Heart right ventricle (tissue), 16 donors: ENCODE results near the gene IGFN1. TPM values are rescaled to one million over a fixed set of nuclear protein-coding genes. Genes with fewer than 3 reads are reported as not detected.
A peak's percentile ranks its signal among the peaks of the same experiment; 100 is the strongest.

Experiments used
- ATAC-seq, 8 donors: fragments of 200-7000 bp; cut with Tn5 transposase; one replicate each; pipeline ENCODE4 v1.9.1; 2020; ENCODE audit warnings: mild to moderate bottlenecking in 8 of 8, moderate library complexity in 8 of 8, moderate number of reproducible peaks in 1 of 8
- DNase-seq, 2 donors: peaks; one replicate each; pipeline ENCODE4 v3.0.0-alpha.2; 2020
- H3K27ac ChIP-seq, 10 donors: fragments of 200-600 bp; sonication (generic) in 2 of 10; one replicate each; pipeline versions ENCODE4 v1.5.0 to v1.8.0; 2020 to 2022; ENCODE audit warnings: mild to moderate bottlenecking in 3 of 10
- H3K27me3 ChIP-seq, 7 donors: fragments of 200-600 bp; one replicate each; pipeline ENCODE4 v1.8.0; 2021 to 2022; ENCODE audit warnings: mild to moderate bottlenecking in 2 of 7
- H3K36me3 ChIP-seq, 9 donors: fragments of 200-600 bp; sonication (generic) in 1 of 9; one replicate each; pipeline versions ENCODE4 v1.5.0 to v1.8.0; 2020 to 2022; ENCODE audit warnings: mild to moderate bottlenecking in 2 of 9
- H3K4me1 ChIP-seq, 9 donors: fragments of 200-600 bp; sonication (generic) in 1 of 9; one replicate each; pipeline versions ENCODE4 v1.5.0 to v1.8.0; 2020 to 2022; ENCODE audit warnings: mild to moderate bottlenecking in 4 of 9
- H3K4me3 ChIP-seq, 10 donors: fragments of 200-600 bp; sonication (generic) in 2 of 10; one replicate each; pipeline versions ENCODE4 v1.5.0 to v1.8.0; 2020 to 2022; ENCODE audit warnings: mild to moderate bottlenecking in 7 of 10, moderate library complexity in 2 of 10
- H3K9me3 ChIP-seq, 11 donors: fragments of 200-600 bp in 10 of 11; sonication (generic) in 2 of 11; one replicate each; pipeline versions ENCODE4 v1.5.0 to v1.8.0; 2013 to 2022; ENCODE audit warnings: mild to moderate bottlenecking in 2 of 11, control low read depth in 1 of 11, moderate library complexity in 1 of 11
- WGBS, 2 donors: extraction: QIAGEN DNeasy Blood & Tissue Kit; methylation state at CpG; one replicate each; pipeline ENCODE4 v1.1.7; 2013; ENCODE audit warnings: inconsistent platforms in 1 of 2; 5-methylcytosine and 5-hydroxymethylcytosine counted together
- intact Hi-C, 10 donors: fragments of 100-400 bp; cut with DNase I; formaldehyde crosslinking; loops; one replicate each; pipeline versions ENCODE4 v1.11.1 to v1.14.2; 2022
- polyA plus RNA-seq, 2 donors: library from polyadenylated mRNA; stranded (reverse); fragments of 200-250 nt; gene quantifications; one replicate each; pipeline ENCODE4 v1.2.3, GENCODE V29; 2013
- total RNA-seq, 10 donors: library from RNA; stranded (reverse); fragmentation: NEBNext Ultra II Directional in 3 of 10; extraction: Animal tissue kit (Norgen Biotek cat#: 25700) in 3 of 10; gene quantifications; one replicate each; pipeline versions ENCODE4 v1.2.1 to v1.2.4, GENCODE V29; 2021 to 2023
- TF ChIP-seq, protein P1 (sequence below), 9 donors: fragments of 200-600 bp; sonication (generic) in 2 of 9; IDR thresholded peaks; one replicate each; pipeline versions ENCODE4 v1.5.0 to v1.8.0; 2021 to 2022; ENCODE audit warnings: antibody characterized with exemption in 9 of 9, mild to moderate bottlenecking in 5 of 9, moderate library complexity in 1 of 9
- donor health status: Arrhythmogenic right ventricular cardiomyopathy.
- donor health status: ischemic (EF 13 %, LVEDD 7.1; RV severe dilation, severe dysfunction).
- donor health status: healthy with polysubstance abuse.
- donor health status: DM: no; HTN: yes; CAD: no.
- donor health status: DM: no; HTN: no; CAD: no.
- donor health status: ischemic (EF 25% LVEDD 6.9; RV normal size, moderate dysfunction).
- donor health status: ischemic (EF 25% LVEDD 5.7; RV mildly dilated, moderate dysfunction).
- donor health status: healthy.
- donor health status: DM: yes; HTN: yes; CAD: no.
- donor health status: Ischemic cardiomyopathy.
- donor health status: ischemic (EF 35%, LVEDD 5.7; RV mildly dilated, moderate dysfunction).
- donor health status: nonischemic (EF 11% LVEDD 7.7; RV severe dilation, severe dysfunction).
- donor health status: DM: yes; HTN: yes; CAD: no.
- donor health status: PGD.
- donor health status: ischemic (EF 29% LVEDD 5.4; RV normal size, mild dysfunction).
- donor health status: nonischemic (EF 23%, LVEDD 6.1; RV moderate dilation, normal function).

The IGFN1 gene
- total and polyA plus RNA-seq, 12 donors, result 0.01 to 0.07 (median 0.02) TPM; not detected in 7

- no peak for ATAC-seq
- no peak overlapping the region for H3K4me3 ChIP-seq
- no peak for DNase-seq
- H3K9me3 ChIP-seq, result no peaks in the 10 kb centered on the region
- no peak overlapping the region for H3K27ac ChIP-seq
- H3K4me1 ChIP-seq, result no peaks in the 10 kb centered on the region
- no peaks in the 10 kb centered on the region for H3K36me3 ChIP-seq
- intact Hi-C loops, result loop anchor here in 7 of 10 donors (5.0 to 10.0 kb wide), 5 partner anchors 77 to 249 kb away; no protein-coding TSS in a partner anchor
- 83 to 91% methylated on average over 10 of the region's 10 CpGs for WGBS, 2 donors
- no peaks in the 10 kb centered on the region for H3K27me3 ChIP-seq
- TF ChIP-seq, protein P1, sequence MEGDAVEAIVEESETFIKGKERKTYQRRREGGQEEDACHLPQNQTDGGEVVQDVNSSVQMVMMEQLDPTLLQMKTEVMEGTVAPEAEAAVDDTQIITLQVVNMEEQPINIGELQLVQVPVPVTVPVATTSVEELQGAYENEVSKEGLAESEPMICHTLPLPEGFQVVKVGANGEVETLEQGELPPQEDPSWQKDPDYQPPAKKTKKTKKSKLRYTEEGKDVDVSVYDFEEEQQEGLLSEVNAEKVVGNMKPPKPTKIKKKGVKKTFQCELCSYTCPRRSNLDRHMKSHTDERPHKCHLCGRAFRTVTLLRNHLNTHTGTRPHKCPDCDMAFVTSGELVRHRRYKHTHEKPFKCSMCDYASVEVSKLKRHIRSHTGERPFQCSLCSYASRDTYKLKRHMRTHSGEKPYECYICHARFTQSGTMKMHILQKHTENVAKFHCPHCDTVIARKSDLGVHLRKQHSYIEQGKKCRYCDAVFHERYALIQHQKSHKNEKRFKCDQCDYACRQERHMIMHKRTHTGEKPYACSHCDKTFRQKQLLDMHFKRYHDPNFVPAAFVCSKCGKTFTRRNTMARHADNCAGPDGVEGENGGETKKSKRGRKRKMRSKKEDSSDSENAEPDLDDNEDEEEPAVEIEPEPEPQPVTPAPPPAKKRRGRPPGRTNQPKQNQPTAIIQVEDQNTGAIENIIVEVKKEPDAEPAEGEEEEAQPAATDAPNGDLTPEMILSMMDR (IDR thresholded peaks at IDR 0.05), result no peak
Observed at GRCh38 chr1:201221201-201221846, 30.7 kb downstream of the IGFN1 start.

DNA sequence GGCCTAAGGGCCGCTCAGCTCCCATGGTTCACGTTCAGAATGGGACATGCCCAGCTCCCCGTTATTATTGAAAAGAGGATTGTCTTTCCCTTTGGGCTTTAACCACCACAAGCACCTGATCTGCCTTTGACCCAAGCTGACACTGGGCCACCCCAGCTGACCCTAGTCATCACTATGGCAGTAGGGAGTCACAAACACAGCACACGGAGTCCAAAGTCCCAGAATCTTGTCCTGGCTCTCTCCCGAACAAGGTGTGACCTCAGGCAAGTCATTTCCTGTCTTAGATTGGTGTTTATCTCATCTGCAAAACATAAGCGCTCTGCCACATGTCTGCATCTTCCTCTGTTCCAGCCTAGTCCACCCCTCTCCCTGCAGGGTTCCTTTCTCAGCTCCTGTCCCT is 31.5 kb downstream of the IGFN1 start:
- H3K9me3 ChIP-seq, result no peaks in the 10 kb centered on the region
- no peaks in the 10 kb centered on the region for H3K36me3 ChIP-seq
- no peaks in the 10 kb centered on the region for H3K4me1 ChIP-seq
- no peak for DNase-seq
- intact Hi-C loops, result loop anchor here in 7 of 10 donors (5.0 to 10.0 kb wide), 5 partner anchors 77 to 250 kb away; no protein-coding TSS in a partner anchor
- 83 to 89% methylated on average over 6 of the region's 6 CpGs for WGBS, 2 donors
- TF ChIP-seq, protein P1 (IDR thresholded peaks at IDR 0.05), result no peak
- H3K4me3 ChIP-seq, result no peak overlapping the region
- peak in 4 of 8 donors; percentile 11 to 58 (median 40) for ATAC-seq
- H3K27ac ChIP-seq, result no peak overlapping the region
- H3K27me3 ChIP-seq, result peaks cover 0 to 4% (median 0%) of the 10 kb centered on the region in 7 donors

GRCh38 chr1:201223852-201224665 is 33.4 kb downstream of the IGFN1 start:
- intact Hi-C loops, result loop anchor here in 7 of 10 donors (5.0 to 10.0 kb wide), 5 partner anchors 79 to 252 kb away; no protein-coding TSS in a partner anchor
- H3K27ac ChIP-seq, result no peak overlapping the region
- ATAC-seq (no peak), DNase-seq (no peak)
- peaks cover 0 to 13% (median 0%) of the 10 kb centered on the region in 7 donors for H3K27me3 ChIP-seq
- H3K36me3 ChIP-seq, result no peaks in the 10 kb centered on the region
- H3K4me3 ChIP-seq, result no peak overlapping the region
- TF ChIP-seq, protein P1 (IDR thresholded peaks at IDR 0.05), result no peak
- H3K4me1 ChIP-seq, result no peaks in the 10 kb centered on the region
- 85% methylated on average over 17 of the region's 17 CpGs for WGBS, 2 donors
- no peaks in the 10 kb centered on the region for H3K9me3 ChIP-seq

- TF ChIP-seq, protein P1 (IDR thresholded peaks at IDR 0.05), result no peak
- DNase-seq (no peak), ATAC-seq (no peak)
- intact Hi-C loops, result loop anchor here in 8 of 10 donors (5.0 to 10.0 kb wide), 5 partner anchors 80 to 253 kb away; no protein-coding TSS in a partner anchor
- no peak overlapping the region for H3K27ac ChIP-seq
- no peaks in the 10 kb centered on the region for H3K9me3 ChIP-seq
- H3K27me3 ChIP-seq, result peaks cover 0 to 13% (median 0%) of the 10 kb centered on the region in 7 donors
- H3K36me3 ChIP-seq, result no peaks in the 10 kb centered on the region
- WGBS, 2 donors, result 61 to 62% methylated on average over 7 of the region's 7 CpGs
- no peaks in the 10 kb centered on the region for H3K4me1 ChIP-seq
- no peak overlapping the region for H3K4me3 ChIP-seq
Observed at GRCh38 chr1:201224666-201225370, 34.2 kb downstream of the IGFN1 start.
